Glutamatergic neuron (in vitro differentiated cells): ENCODE results near the gene PHOX2A. TPM values are rescaled to one million over a fixed set of nuclear protein-coding genes. Genes with fewer than 3 reads are reported as not detected.

Experiments used
- DNase-seq: peaks from one replicate; pipeline ENCODE4 v3.0.0; 2022
- H3K27ac Mint-ChIP-seq: one replicate; pipeline ENCODE4 v1.8.0; 2020; ENCODE audit warnings: mild to moderate bottlenecking, mixed read lengths, inconsistent platforms; ENCODE audit not compliant: unreplicated experiment
- H3K27me3 Mint-ChIP-seq: one replicate; pipeline ENCODE4 v1.8.0; 2020; ENCODE audit warnings: mild to moderate bottlenecking, moderate library complexity, mixed read lengths, inconsistent platforms; ENCODE audit not compliant: unreplicated experiment
- H3K36me3 Mint-ChIP-seq: one replicate; pipeline ENCODE4 v1.8.0; 2020; ENCODE audit warnings: mild to moderate bottlenecking, mixed read lengths, inconsistent platforms; ENCODE audit not compliant: unreplicated experiment
- H3K4me1 Mint-ChIP-seq: one replicate; pipeline ENCODE4 v1.8.0; 2020; ENCODE audit warnings: mild to moderate bottlenecking, low read depth, mixed read lengths, inconsistent platforms; ENCODE audit not compliant: unreplicated experiment
- H3K4me3 Mint-ChIP-seq: one replicate; pipeline ENCODE4 v1.8.0; 2020; ENCODE audit warnings: mild to moderate bottlenecking, mixed read lengths, inconsistent platforms; ENCODE audit not compliant: unreplicated experiment
- H3K9me3 Mint-ChIP-seq: one replicate; pipeline ENCODE4 v1.8.0; 2020; ENCODE audit warnings: mild to moderate bottlenecking, moderate library complexity, mixed read lengths, inconsistent platforms; ENCODE audit not compliant: unreplicated experiment
- total RNA-seq: library from RNA; stranded (reverse); fragmentation: NEBNext Ultra II Directional; extraction: Animal tissue kit (Norgen Biotek cat#: 25700); gene quantifications from one replicate; pipeline ENCODE4 v1.2.1, GENCODE V29; 2021; ENCODE audit not compliant: unreplicated experiment
- TF ChIP-seq, protein P1 (sequence below): fragments of 200-600 bp; sonication (generic); IDR thresholded peaks from one replicate; pipeline ENCODE4 v1.5.0; 2021; ENCODE audit not compliant: partially characterized antibody, unreplicated experiment

The PHOX2A gene
- total RNA-seq, 1 donor from 2014 or later = 12.0 TPM

- no peak overlapping the region for H3K27ac Mint-ChIP-seq
- H3K9me3 Mint-ChIP-seq = peaks cover 5% of the 10 kb centered on the region
- H3K4me1 Mint-ChIP-seq = no peaks in the 10 kb centered on the region
- TF ChIP-seq, protein P1, sequence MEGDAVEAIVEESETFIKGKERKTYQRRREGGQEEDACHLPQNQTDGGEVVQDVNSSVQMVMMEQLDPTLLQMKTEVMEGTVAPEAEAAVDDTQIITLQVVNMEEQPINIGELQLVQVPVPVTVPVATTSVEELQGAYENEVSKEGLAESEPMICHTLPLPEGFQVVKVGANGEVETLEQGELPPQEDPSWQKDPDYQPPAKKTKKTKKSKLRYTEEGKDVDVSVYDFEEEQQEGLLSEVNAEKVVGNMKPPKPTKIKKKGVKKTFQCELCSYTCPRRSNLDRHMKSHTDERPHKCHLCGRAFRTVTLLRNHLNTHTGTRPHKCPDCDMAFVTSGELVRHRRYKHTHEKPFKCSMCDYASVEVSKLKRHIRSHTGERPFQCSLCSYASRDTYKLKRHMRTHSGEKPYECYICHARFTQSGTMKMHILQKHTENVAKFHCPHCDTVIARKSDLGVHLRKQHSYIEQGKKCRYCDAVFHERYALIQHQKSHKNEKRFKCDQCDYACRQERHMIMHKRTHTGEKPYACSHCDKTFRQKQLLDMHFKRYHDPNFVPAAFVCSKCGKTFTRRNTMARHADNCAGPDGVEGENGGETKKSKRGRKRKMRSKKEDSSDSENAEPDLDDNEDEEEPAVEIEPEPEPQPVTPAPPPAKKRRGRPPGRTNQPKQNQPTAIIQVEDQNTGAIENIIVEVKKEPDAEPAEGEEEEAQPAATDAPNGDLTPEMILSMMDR = no peak
- peaks cover 6% of the 10 kb centered on the region for H3K27me3 Mint-ChIP-seq
- no peak for DNase-seq
- H3K36me3 Mint-ChIP-seq = no peaks in the 10 kb centered on the region
- H3K4me3 Mint-ChIP-seq = no peak overlapping the region
These were observed 10.8 kb downstream of the PHOX2A start for GRCh38 chr11:72233056-72233772.

DNA sequence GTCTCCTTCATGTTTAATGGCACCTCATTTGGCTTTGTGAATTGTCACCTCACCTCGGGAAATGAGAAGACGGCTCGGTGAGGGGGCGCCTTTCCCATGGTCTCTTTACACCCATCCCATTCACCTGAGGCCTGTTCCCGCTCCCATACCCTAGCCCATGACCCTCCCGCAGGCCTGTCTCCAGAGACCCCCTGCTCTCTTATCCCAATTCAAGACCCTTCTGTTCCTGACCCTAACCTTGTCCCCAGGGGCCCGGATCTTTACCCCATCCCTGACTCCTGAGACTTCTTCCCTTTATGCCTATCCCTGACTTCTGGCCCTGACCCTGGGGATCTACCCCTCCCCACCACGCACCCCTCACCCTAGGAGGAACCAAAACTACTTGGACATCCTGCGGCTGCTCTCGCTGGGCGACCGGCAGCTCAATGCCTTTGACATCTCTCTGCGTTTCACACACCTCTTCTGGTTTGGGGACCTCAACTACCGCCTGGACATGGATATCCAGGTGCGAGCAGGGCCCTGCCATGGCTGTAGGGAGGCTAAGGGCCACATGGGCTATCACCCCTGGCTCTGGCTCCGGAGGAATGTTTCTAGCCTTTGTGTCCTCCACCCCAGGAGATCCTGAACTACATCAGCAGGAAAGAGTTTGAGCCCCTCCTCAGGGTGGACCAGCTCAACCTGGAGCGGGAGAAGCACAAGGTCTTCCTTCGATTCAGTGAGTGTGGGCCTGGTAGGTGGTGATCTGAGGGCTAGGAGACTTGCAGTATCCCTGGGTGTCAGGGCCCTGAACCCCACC, 11.5 kb downstream of the PHOX2A start:
- H3K36me3 Mint-ChIP-seq = no peaks in the 10 kb centered on the region
- TF ChIP-seq, protein P1 = no peak
- peaks cover 6% of the 10 kb centered on the region for H3K27me3 Mint-ChIP-seq
- H3K4me3 Mint-ChIP-seq = no peak overlapping the region
- no peak overlapping the region for H3K27ac Mint-ChIP-seq
- H3K4me1 Mint-ChIP-seq = no peaks in the 10 kb centered on the region
- no peak for DNase-seq
- peaks cover 5% of the 10 kb centered on the region for H3K9me3 Mint-ChIP-seq

DNA sequence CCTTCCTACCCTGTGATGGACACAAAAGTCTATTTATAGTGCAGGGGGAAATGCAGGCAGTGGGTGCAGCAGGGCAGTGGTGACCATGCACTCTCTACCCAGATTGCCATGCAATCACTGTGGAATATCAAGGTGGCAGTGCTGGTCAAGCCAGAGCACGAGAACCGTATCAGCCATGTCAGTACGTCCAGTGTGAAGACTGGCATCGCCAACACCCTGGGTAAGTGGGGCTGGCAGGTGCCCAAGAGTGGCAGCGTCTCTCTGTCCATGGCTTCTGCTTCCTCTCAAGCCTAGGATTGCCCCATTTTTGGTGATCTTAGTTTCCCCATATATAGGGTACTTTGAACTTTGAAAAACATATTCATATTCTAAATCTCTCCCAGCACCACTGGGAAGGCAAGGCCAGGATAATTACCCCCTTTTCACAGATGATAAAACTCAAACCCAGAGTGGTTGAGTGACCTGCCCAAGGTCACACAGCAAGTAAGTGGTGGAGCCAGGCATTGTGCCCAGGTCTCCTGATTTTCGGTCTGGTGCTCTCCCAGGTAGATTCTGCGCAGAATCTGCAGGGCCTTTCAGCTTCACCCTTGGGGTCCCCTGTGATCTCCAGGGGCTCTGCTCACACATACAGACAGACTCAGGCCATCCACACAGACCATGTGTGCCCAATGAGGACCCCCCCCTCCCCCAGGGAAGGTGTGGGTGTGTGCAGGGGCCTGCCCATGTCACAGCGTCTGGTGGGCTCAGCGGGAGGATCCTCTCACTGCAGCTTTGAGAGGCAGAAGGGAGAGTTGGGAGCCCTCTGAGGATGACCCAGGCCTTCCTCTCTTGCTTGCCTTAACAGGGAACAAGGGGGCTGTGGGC, 12.3 kb downstream of the PHOX2A start:
- Mint-ChIP-seq H3K4me3 (no peak overlapping the region), H3K36me3 (no peaks in the 10 kb centered on the region), H3K4me1 (peaks cover 5% of the 10 kb centered on the region), H3K9me3 (peaks cover 5% of the 10 kb centered on the region), H3K27me3 (peaks cover 6% of the 10 kb centered on the region), H3K27ac (no peak overlapping the region)
- TF ChIP-seq, protein P1 = no peak
- DNase-seq = no peak

GRCh38 chr11:72230764-72231365, 13.1 kb downstream of the PHOX2A start:
- H3K36me3 Mint-ChIP-seq = no peaks in the 10 kb centered on the region
- H3K4me1 Mint-ChIP-seq = peaks cover 5% of the 10 kb centered on the region
- H3K27ac Mint-ChIP-seq = no peak overlapping the region
- TF ChIP-seq, protein P1 = no peak
- H3K9me3 Mint-ChIP-seq = peaks cover 5% of the 10 kb centered on the region
- no peak for DNase-seq
- no peak overlapping the region for H3K4me3 Mint-ChIP-seq
- peaks cover 8% of the 10 kb centered on the region for H3K27me3 Mint-ChIP-seq
